T follicular helper cell (primary cell): ENCODE results near the gene UBA7.
"Not testable (repeated sequence)": the region's sequence is repeated elsewhere in the genome, so short reads cannot be mapped to it uniquely, and the experiment has no call there.

ENCODE experiments used
- DNase-seq: peaks from one replicate; pipeline ENCODE4 v3.0.0-alpha.2; 2020; ENCODE audit warnings: low read depth
- total RNA-seq, 2 experiments: gene quantifications; one replicate each; lab custom pipeline; 2026; lab: John Stamatoyannopoulos, UW

UBA7 gene, protein sequence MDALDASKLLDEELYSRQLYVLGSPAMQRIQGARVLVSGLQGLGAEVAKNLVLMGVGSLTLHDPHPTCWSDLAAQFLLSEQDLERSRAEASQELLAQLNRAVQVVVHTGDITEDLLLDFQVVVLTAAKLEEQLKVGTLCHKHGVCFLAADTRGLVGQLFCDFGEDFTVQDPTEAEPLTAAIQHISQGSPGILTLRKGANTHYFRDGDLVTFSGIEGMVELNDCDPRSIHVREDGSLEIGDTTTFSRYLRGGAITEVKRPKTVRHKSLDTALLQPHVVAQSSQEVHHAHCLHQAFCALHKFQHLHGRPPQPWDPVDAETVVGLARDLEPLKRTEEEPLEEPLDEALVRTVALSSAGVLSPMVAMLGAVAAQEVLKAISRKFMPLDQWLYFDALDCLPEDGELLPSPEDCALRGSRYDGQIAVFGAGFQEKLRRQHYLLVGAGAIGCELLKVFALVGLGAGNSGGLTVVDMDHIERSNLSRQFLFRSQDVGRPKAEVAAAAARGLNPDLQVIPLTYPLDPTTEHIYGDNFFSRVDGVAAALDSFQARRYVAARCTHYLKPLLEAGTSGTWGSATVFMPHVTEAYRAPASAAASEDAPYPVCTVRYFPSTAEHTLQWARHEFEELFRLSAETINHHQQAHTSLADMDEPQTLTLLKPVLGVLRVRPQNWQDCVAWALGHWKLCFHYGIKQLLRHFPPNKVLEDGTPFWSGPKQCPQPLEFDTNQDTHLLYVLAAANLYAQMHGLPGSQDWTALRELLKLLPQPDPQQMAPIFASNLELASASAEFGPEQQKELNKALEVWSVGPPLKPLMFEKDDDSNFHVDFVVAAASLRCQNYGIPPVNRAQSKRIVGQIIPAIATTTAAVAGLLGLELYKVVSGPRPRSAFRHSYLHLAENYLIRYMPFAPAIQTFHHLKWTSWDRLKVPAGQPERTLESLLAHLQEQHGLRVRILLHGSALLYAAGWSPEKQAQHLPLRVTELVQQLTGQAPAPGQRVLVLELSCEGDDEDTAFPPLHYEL
- 32.3 to 165 reads per million in 2 experiments for total RNA-seq

DNA sequence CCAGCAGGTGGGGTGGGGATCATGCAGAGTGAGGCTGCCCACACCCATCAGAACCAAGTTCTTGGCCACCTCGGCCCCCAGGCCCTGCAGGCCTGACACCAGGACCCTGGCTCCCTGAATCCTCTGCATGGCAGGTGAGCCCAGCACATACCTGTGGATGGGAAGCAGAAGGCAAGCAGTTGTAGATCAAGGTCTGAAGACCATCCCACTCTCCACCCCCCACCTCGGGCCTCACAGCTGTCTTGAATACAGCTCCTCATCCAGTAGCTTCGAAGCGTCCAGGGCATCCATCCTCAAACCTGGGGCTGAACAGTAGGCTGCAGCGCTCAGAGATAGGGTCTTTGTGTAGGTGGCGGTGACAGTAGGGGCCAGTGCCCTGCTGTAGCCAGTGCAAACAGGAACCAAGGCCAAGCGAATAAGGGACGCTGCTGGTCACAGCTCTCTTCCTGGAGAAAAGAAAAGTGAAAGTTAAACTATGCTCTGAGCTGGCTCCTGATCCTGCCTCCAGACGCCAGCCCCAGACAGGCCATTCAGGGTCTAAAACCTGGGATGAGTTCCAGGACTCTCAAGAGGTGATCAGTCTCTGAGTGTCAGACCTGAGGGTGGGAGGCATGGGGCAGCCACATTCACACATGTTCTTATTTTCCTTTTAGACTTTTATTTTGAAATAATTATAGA lies at the start of gene UBA7:
Gene UBA7 (minus strand): TSS at position 457 of the 678 bp plus-strand sequence. CDS start 166 bp downstream, at position 291.
- no peak for DNase-seq

DNA sequence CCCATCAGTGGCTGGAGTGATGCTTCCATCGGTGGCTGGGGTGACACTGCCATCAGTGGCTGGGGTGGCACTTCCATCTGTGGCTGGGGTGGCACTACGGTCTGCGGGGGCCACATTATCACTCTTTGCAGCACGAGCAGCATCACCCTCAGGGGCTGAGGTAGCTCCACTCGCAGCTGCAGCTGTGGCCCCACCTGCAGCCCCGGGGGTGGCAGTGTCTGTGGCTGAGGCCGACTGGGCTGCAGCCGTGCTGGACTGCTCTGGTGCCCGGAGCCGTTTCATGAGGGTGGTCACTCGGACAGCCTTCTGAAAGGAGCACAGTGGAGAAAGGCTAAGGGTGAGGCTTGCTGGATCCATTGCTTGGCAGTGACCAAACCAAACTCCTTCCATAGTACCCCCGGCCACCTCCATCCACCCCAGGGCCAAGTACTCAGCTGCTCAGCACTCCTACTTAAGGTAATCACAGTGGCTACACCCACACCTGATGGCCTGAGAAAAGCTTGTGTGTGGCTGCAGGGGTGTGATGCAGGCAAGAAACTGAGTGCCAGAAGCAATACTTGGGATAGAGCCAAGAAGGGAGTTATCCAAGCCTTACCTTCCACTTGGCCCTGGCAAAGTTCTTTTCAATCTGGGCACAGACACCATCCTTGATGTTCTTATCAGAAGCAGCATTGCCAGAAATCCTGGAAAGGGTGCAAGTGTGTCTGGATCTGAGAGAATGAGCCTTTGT lies 46.0 kb upstream of the UBA7 start:
- DNase-seq, result no peak

DNA sequence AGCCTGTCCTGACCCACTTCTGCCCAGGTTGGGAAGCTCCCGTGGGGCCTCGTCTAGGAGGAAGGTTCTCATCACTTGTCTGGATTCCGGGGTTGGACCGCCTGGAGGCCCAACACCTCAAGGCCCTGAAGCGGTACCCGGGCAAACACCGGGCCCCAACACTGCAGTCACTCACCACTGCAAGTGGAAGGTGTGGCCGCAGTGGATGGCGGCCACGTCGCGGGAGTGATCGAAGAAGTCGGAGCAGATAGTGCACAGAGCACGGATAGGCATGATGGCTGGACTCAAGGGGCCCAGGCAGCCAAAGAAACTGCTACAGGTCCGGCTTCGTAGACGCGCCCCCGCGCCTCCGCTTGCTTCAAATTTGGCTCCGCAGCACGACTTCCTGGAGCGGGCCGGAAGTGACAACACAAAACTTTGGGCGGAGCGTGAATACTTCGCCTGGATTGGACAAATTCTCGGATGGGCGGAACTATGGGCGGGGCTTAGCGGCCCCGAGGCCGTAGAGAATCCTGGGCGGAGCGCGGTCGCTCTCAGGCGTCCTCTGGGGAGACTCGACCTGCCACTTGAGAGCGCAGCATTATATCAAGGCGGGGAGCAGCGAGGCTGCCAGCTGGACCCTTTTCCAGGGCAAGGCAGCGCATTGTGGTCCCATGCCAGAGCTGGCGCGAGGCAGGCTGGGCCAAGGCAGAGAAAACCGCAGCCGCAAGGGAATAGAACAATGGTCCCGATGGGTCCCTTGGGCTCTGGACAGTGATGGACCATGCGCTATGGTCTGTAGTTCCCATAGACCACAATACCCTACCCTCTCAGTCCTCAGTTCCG lies 42.6 kb upstream of the UBA7 start, which contains the start of gene TRAIP:
Gene TRAIP (minus strand): TSS at position 384 of the 825 bp plus-strand sequence. CDS start 111 bp downstream, at position 273.
- peak; percentile 89 for DNase-seq

DNA sequence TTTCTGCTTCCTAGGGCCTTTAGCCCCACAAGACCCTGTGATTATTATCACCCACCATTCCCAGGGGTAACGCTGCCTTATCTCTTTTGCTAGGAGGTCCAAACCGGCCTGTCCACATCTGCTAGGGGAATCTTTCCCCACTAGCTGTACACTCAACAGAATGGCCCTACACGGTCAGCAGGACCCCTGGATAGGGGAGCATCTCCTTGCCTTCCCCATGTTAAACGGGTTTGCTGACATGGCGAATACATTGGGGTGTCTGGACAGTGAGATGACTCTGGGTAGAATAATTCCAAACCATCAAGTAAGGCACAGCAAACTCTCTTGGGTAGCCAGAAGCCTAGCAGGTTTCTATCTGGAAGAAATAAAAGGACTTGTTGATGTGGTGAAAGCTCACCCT lies 41.9 kb upstream of the UBA7 start:
- no peak for DNase-seq

DNA sequence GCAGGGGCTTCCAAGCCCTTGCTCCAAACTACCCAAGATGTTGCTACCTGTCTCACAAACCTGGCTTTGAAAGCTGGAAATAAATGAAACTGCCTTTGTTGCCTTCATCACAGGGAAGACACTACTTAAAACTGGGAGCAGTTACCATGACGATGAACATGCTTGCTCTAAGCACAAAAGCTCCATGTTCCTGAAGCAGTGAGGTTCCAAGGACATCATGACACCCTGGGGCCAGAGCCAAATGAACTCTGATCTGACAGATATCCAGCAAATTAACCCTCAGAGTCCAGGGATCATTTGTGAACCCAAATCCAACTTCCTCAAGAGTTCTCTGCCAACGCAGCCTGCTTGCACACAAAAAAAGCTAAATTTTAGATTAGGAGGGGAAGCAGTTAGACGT lies 31.9 kb upstream of the UBA7 start:
- no peak for DNase-seq

DNA sequence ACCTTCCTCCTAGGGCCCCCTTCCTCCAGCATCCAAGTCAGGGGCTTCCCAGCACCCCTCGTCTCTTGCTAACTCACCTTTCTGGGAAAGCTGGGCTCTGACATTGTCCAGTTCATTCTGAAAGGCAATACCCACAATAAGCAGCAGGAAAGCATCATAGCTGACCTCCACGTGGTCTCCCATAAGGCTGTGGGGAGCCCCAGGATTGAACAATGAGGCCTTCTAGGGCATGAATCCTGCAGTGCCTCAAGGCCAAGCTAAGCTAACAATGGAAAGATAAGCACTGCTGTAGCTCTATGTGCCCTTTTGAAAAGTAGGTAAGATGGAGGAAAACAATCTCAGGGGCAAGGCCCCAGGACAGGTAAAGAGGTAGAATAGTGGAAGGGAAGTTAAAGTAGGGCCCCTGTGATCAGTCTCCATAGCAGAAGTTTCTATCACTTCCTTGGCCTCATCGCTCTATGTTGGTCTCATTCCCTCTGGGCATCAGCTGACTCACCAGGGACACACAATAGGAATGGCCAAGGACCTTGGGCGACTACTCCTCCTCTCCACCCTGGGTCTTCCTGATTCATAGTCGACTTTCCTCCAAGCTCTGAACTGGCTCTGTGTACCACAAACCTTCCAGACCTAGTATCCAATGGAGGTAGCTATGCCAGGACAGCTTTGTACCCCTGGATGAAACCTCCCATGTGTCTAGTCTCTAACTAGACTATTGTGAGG lies 30.9 kb upstream of the UBA7 start:
- DNase-seq, result no peak

DNA sequence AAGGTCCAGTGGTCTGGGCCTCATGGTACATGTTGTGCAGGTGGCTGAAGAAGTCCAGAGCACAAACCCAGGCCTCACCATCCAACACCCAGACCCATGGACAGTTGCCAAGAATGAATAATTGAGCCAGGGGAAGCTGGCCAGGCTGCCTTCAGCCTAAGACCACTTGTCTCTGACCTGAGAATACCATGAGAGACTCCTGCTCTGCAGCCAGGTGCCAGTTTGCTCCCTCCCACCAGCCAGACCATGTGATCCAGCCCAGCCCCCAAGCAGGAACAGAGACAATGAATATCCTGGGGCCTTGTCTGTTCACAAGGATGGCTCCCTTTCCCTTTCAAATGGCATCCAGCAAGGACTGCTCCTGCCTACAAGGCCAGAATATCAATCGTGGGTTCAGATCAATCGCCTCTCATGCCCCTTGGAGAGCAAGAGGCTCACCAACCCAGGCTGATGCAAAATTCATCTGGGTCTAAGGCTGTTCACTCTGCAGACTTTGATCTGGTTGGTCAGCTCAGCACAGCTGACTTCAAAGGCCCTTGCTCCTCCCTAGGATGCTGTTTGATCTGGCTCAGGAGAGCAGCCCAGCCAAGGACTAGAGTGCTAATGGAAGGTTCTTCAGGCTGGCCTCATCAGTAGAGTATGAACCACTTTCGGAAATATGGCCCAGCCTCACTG lies 29.2 kb upstream of the UBA7 start:
- no peak for DNase-seq

DNA sequence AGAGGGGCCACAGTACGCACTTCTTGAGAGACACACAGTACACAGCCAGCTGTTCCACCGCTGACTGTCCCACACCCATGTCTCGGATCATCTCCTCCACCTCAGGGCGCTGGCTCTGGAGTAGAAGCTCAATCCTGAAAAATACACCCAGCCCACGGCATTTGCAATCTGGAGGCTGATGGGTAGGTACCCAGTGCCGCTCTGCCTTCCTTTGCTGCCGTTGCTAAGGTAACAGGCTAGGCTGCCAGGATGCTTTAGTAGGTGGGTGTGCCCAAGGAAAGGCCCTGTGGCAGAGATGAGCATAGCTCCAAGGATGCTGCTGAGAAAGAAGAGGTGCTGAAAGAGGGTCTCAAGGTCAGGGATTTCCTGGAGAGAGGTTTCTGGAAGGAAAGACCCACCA lies 28.1 kb upstream of the UBA7 start:
- DNase-seq, result no peak

DNA sequence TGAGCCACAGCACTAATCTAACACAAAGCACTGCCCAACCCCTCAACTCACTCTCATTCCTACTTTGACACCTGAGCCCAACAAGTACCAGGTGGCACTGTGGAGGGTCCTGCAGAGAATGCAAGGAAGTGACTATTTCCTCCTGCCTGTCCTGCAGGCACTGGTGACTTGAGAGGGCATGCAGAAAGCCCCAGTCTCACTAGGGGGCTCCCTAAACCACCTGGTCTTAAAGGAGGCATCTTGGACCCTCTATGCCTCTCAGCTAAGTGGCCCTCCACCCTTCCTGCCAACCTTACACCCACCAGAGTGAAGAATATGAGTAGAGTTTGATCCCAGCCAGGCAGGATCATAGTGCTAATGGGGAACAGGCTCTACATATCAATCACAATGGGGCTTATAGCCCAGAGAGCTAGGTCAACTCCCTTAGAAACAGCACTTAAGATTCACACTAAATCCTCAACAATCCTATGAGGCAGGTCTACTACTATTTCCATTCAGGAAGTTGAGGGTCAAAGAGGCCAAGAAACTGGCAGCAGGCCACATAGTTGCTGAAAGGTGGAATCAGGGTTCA lies 27.5 kb upstream of the UBA7 start:
- DNase-seq, result no peak

DNA sequence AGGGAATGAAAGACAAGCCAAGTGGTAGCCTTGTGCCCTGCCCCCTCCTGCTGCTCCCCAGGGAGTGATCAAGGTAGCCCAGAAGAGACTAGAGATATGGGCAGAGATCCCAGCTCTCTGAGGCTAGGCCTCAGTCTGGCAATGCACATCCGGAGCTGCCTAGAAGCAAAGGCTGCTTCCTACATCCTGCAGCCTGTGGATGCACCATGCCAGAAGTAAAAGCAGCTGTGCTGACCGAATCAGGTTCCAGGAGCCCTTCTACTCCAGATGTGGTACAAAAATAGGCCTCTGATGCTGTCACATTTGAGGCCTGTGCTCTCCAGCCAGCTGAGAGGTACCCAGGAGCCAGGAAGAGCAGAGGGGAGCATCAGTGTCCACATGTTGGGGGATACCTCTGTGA lies 26.6 kb upstream of the UBA7 start:
- DNase-seq, result no peak

DNA sequence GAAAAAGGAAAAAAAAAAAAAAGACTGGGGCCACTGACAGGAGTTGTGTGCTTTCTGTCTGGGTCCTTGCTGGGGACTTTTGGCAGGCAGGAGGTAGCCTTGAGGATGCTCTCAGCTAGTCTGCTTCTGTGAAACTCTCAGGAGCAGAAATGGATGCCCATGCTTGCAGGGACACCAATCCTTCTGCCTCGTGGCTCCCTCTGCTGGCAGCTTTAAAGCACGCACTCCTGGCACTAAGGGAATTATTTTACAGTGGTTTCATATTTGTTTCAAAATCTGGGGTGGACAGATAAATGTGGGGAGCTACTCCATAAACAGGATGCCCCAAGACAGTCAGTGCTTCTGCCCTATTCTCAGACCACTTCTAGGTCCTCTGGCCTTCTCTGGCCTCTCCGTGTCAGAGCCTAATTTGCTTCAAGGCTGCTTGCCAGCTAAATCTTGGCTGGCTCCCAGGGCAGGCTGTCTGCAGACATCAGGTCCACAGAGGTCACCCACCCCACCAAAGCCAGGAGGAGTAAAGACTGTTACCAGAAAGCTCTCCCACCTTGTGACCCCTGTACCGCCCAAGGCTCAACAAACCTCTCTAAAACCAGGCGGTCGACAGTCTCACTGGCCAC lies 25.5 kb upstream of the UBA7 start:
- DNase-seq, result peak; percentile 71

DNA sequence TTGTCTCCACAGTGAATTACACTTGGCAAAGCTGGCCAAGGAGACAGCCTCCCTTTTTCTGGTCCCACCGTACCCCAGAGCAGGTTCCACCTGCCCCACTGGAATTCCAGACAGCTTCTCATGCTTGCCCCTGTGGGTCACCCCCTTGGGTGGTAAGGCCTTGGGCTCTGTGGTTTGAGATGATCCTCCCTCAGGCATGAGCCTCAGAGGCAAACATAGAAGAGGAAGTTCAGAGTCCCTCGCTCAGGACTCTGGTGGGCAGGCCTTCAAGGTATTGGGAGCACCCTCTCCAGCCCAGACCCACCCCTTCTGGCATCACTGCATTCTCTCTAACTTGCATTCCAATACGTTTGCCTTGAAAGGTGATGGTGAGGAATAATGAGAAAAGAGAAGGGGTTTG lies 17.6 kb upstream of the UBA7 start:
- no peak for DNase-seq

DNA sequence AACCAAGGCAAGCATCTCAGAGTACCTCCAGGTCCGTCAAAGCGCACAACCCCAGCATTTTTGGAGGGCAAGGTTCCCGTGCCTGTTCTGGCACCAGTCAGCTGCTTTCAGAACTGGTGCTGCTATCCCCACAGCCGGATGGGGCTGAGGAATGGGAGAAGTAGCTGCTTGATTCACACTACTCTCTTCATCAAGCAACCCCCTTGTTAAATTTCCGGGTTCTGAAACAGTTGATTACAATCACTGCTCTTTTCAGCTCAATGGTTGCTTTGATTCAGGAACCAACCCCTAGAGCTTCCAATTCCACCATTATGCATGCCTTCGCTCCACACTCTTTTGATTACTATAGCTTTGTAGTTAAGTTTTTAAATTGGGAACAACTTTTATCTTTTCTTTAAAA lies 12.3 kb upstream of the UBA7 start:
- no peak for DNase-seq

DNA sequence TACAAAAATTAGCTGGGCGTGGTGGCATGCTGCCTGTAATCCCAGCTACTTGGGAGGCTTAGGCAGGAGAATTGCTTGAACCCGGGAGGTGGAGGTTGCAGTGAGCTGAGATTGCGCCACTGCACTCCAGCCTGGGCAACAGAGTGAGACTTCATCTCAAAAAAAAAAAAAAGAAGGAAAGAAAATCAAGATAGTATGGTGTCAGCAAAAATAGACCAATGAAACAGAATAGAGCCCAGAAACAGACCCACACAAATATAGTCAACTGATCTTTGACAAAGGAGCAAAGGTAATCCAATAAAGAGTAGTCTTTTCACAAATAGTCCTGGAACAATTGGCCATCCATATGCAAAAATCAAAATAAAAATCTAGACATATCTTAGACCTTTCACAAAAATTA lies 9.4 kb upstream of the UBA7 start:
- DNase-seq, result not testable (repeated sequence)

DNA sequence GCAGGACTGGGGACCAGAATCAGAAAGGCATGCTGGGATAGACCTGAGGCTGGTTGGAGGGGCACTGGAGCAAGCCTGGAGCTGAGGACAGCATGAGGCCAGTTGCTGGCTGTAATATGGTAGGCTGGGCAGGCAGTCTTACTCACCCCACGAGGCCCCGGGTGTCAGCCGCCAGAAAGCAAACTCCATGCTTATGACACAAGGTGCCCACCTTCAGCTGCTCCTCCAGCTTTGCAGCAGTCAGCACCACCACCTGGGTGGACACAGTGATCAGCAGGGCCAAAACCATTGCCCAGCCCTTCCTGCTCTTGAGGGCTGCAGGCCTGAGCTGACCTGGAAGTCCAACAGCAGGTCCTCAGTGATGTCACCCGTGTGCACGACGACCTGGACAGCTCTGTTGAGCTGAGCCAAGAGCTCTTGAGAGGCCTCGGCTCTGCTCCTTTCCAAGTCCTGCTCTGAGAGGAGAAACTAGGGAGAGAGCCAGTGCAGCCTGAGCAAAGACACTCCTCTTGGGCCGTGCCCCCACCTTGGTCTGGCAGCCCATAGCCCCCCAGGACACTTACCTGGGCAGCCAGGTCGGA lies 747 bp downstream of the UBA7 start:
- no peak for DNase-seq

DNA sequence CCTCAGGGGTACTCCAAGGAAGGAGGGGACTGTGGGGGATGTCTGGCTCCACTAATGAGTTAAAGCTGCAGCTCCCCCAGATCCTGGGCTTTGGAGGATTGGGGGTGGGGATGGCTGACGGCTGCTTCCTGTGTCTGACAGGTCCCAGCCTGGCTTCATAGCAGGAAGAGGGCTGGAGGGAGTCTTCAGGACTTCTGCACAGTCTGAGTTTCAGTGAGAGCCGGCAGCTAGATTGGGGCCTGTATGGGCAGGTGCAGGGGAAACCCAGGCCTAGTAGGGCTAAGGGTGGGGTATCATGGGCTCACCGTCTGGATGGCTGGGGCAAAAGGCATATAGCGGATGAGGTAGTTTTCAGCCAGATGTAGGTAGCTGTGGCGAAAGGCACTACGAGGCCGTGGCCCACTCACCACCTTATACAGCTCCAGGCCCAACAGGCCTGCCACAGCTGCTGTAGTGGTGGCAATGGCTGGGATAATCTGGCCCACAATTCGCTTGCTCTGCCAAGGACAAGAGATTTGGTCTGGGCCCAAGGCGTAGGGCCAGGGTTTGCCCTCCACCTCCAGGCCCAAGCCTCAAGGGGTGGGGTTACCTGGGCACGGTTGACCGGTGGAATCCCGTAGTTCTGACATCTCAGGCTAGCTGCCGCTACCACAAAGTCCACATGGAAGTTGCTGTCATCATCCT lies 6.2 kb downstream of the UBA7 start:
- DNase-seq, result no peak

DNA sequence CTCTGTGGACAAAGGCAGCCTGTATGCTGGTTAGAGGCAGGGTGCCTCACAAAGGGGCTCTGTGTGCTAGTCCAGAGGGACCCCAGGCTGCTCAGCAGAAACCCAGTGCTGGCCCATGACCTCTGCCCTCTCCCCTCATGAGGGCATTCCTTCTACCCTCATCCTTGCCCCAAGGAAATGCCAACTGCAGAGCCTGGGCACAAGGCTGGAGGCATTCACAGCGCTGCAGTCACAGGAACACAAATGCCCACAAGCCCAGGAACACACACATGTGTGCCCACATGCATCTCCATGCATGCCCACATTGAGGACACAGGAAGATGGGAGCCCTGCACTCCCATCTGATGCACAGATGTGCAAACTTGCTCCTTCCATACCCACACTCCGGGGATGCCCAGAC lies 6.9 kb downstream of the UBA7 start:
- no peak for DNase-seq
